Skin of body (tissue), 2 donors: ENCODE data around the gene STUM. TPM values are rescaled to one million over a fixed set of nuclear protein-coding genes. Genes with fewer than 3 reads are reported as not detected.
A peak's percentile ranks its signal among the peaks of the same experiment; 100 is the strongest.

Experiments
- DNase-seq: peaks from one replicate; lab custom pipeline; 2025; lab: John Stamatoyannopoulos, UW
- total RNA-seq: library from RNA; depleted of rRNA; stranded (reverse); fragments of >200 nt; gene quantifications from one replicate; pipeline ENCODE4 v1.2.3, GENCODE V29; 2014

The STUM gene
- total RNA-seq, 1 donor from 2014 or later, result 2.4 TPM

GRCh38 chr1:226650236-226650841, 101.8 kb downstream of the STUM start:
- no peak for DNase-seq

- no peak for DNase-seq
These were observed 102.6 kb downstream of the STUM start for GRCh38 chr1:226651041-226651731.

GRCh38 chr1:226651732-226652105, 103.2 kb downstream of the STUM start:
- DNase-seq, result no peak

GRCh38 chr1:226652613-226653012, 104.0 kb downstream of the STUM start:
- no peak for DNase-seq

- no peak for DNase-seq
These were observed 104.9 kb downstream of the STUM start for GRCh38 chr1:226653311-226653921.

GRCh38 chr1:226654046-226654667, 105.6 kb downstream of the STUM start:
- DNase-seq, result peak; percentile 65

GRCh38 chr1:226654668-226655055, 106.1 kb downstream of the STUM start:
- no peak for DNase-seq

GRCh38 chr1:226655251-226656163, 106.9 kb downstream of the STUM start:
- DNase-seq, result no peak

GRCh38 chr1:226656201-226656600, 107.6 kb downstream of the STUM start:
- DNase-seq, result no peak

GRCh38 chr1:226656601-226657277, 108.2 kb downstream of the STUM start:
- peak; percentile 59 for DNase-seq

GRCh38 chr1:226657895-226658545, 109.5 kb downstream of the STUM start:
- DNase-seq, result peak; percentile 15

GRCh38 chr1:226658546-226659125, 110.1 kb downstream of the STUM start:
- no peak for DNase-seq

Other genes starting within 250 kb of the STUM start
- gene LIN9, start 239.6 kb upstream of the STUM start, total RNA-seq, result 8.8 TPM
- 63.6 TPM for gene PARP1, start 140.7 kb upstream of the STUM start, total RNA-seq
- 30.1 TPM for gene ITPKB, start 190.5 kb downstream of the STUM start, total RNA-seq